A673 (cell line): ENCODE data around the gene NUP85.
"Not testable (repeated sequence)": the region's sequence is repeated elsewhere in the genome, so short reads cannot be mapped to it uniquely, and the experiment has no call there.

Source experiments
- EZH2 ChIP-seq: fragments of 200-600 bp; sonication (generic); IDR thresholded peaks from 2 replicates; pipeline ENCODE4 v1.6.1; 2017; ENCODE audit warnings: borderline replicate concordance, low read depth, mild to moderate bottlenecking, mixed read lengths, antibody characterized with exemption, low read length; ENCODE audit not compliant: poor library complexity, severe bottlenecking
- TF ChIP-seq, protein P1 (sequence below): fragments of 300-800, 200-600 bp; sonication (generic); conservative IDR thresholded peaks from 2 replicates; pipeline ENCODE4 v1.5.1; 2017; ENCODE audit warnings: low read depth, mild to moderate bottlenecking, antibody characterized with exemption, low read length, moderate library complexity, mixed read lengths

DNA sequence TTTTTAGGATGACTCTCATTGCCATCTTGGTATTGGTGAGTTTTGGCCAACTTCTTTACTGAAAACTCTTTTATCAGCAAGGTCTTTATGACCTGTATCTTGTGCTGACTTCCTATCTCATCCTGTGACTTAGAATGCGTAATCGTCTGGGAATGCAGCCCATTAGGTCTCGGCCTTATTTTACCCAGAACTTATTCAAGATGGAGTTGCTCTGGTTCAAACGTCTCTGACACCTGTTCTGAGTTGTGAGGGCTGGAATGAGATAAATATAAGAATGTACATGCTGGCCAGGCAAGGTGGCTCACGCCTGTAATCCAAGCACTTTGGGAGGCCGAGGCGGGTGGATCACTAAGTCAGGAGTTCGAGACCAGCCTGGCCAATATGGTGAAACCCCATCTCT lies 47.0 kb upstream of the NUP85 start:
- TF ChIP-seq, protein P1, sequence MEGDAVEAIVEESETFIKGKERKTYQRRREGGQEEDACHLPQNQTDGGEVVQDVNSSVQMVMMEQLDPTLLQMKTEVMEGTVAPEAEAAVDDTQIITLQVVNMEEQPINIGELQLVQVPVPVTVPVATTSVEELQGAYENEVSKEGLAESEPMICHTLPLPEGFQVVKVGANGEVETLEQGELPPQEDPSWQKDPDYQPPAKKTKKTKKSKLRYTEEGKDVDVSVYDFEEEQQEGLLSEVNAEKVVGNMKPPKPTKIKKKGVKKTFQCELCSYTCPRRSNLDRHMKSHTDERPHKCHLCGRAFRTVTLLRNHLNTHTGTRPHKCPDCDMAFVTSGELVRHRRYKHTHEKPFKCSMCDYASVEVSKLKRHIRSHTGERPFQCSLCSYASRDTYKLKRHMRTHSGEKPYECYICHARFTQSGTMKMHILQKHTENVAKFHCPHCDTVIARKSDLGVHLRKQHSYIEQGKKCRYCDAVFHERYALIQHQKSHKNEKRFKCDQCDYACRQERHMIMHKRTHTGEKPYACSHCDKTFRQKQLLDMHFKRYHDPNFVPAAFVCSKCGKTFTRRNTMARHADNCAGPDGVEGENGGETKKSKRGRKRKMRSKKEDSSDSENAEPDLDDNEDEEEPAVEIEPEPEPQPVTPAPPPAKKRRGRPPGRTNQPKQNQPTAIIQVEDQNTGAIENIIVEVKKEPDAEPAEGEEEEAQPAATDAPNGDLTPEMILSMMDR: not testable (repeated sequence)
- TF ChIP-seq EZH2: not testable (repeated sequence)
